DOHH2 (cell line): ENCODE data around the gene NANOS1.

ENCODE experiments used
- H3F3A ChIP-seq: fragments of 200-600 bp; sonication (generic), shearing (Covaris generic); 2 replicates; pipeline ENCODE4 v1.6.0; 2016; ENCODE audit warnings: antibody characterized with exemption, mild to moderate bottlenecking; ENCODE audit not compliant: control insufficient read depth, insufficient read depth
- H3K27ac ChIP-seq: fragments of 200-600 bp; sonication (generic); 2 replicates; pipeline ENCODE4 v1.5.1; 2014; ENCODE audit warnings: low read depth, mild to moderate bottlenecking, low read length, moderate library complexity
- H3K27me3 ChIP-seq: fragments of 200-600 bp; sonication (generic); 2 replicates; pipeline ENCODE4 v1.6.1; 2014; ENCODE audit warnings: mild to moderate bottlenecking, low read length, mixed read lengths; ENCODE audit not compliant: control insufficient read depth
- H3K36me3 ChIP-seq: fragments of 200-600 bp; sonication (generic); 2 replicates; pipeline ENCODE4 v1.6.1; 2014; ENCODE audit warnings: mild to moderate bottlenecking, low read length, moderate library complexity, mixed read lengths; ENCODE audit not compliant: control insufficient read depth
- H3K4me1 ChIP-seq: fragments of 200-600 bp; sonication (generic); 2 replicates; pipeline ENCODE4 v1.6.1; 2014; ENCODE audit warnings: mild to moderate bottlenecking, low read length, mixed read lengths; ENCODE audit not compliant: control insufficient read depth
- H3K4me2 ChIP-seq: fragments of 200-600 bp; sonication (generic); 2 replicates; pipeline ENCODE4 v1.6.0; 2014; ENCODE audit warnings: mild to moderate bottlenecking, low read length, moderate library complexity
- H3K4me3 ChIP-seq: fragments of 200-600 bp; sonication (generic); 2 replicates; pipeline ENCODE4 v1.5.1; 2014; ENCODE audit warnings: mild to moderate bottlenecking, low read length, mixed read lengths
- H3K79me2 ChIP-seq: fragments of 200-600 bp; sonication (generic); 2 replicates; pipeline ENCODE4 v1.6.1; 2014; ENCODE audit warnings: mild to moderate bottlenecking, low read length, mixed read lengths; ENCODE audit not compliant: control insufficient read depth
- H3K9me2 ChIP-seq: fragments of 200-600 bp; sonication (generic); replicated peaks from 2 replicates; pipeline ENCODE4 v1.6.1; 2014; ENCODE audit warnings: mild to moderate bottlenecking, low read length, mixed read lengths; ENCODE audit not compliant: control insufficient read depth
- H3K9me3 ChIP-seq: fragments of 200-600 bp; sonication (generic); 2 replicates; pipeline ENCODE4 v1.6.1; 2014; ENCODE audit warnings: antibody characterized with exemption, low read length, mixed read lengths; ENCODE audit not compliant: control insufficient read depth, insufficient read depth
- H4K20me1 ChIP-seq: fragments of 200-600 bp; sonication (generic); 2 replicates; pipeline ENCODE4 v1.6.0; 2014; ENCODE audit warnings: low read depth, mild to moderate bottlenecking, antibody characterized with exemption, low read length, moderate library complexity; ENCODE audit not compliant: control insufficient read depth, insufficient read depth
- CTCF ChIP-seq: fragments of 200-600 bp; sonication (generic); IDR thresholded peaks from one replicate; pipeline ENCODE4 v1.5.1; 2014; ENCODE audit warnings: antibody characterized with exemption, mild to moderate bottlenecking, low read depth, low read length; ENCODE audit not compliant: poor library complexity, severe bottlenecking
- EZH2phosphoT487 ChIP-seq: fragments of 200-600 bp; sonication (generic); IDR thresholded peaks from 2 replicates; pipeline ENCODE4 v1.6.1; 2017; ENCODE audit warnings: borderline replicate concordance, mild to moderate bottlenecking, antibody characterized with exemption, low read length, moderate library complexity, mixed read lengths

The NANOS1 gene

GRCh38 chr10:118981946-118982345 is 47.6 kb upstream of the NANOS1 start:
- Histone ChIP-seq H3K4me3 (no peak overlapping the region), H3K27ac (no peak overlapping the region), H3K79me2 (no peaks in the 10 kb centered on the region), H3K9me3 (no peaks in the 10 kb centered on the region), H3K9me2 (no peaks in the 10 kb centered on the region), H4K20me1 (no peaks in the 10 kb centered on the region), H3F3A (no peaks in the 10 kb centered on the region), H3K27me3 (no peaks in the 10 kb centered on the region), H3K4me1 (peaks cover 3% of the 10 kb centered on the region; the same call in 1 of the 2 replicates), H3K4me2 (no peak overlapping the region), H3K36me3 (no peaks in the 10 kb centered on the region)
- no peak for TF ChIP-seq CTCF
- TF ChIP-seq EZH2phosphoT487 = no peak

- H3F3A ChIP-seq = no peaks in the 10 kb centered on the region
- H3K27me3 ChIP-seq = no peaks in the 10 kb centered on the region
These were observed 47.1 kb upstream of the NANOS1 start for GRCh38 chr10:118982366-118982765.

DNA sequence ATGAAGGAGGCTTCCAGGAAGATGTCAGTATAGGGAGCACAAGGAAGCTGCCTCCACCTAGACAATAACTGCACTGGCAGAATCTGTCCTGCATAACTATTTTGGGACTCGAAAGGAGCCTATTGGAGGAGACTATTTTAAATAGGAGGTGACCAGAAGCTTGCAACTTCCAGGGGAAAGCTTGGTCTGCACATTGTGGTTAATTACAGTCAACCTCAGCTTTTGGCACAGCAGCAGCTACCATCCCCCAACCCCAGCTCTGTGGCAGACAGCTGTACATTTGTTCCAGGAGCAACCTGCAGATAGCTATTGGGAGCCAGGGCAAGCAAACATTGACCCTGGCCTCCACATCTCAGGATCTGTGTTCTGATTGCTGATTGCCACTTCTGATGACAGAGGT is 46.3 kb upstream of the NANOS1 start:
- no peaks in the 10 kb centered on the region for H3K9me3 ChIP-seq
- no peaks in the 10 kb centered on the region for H3F3A ChIP-seq
- no peak overlapping the region for H3K27ac ChIP-seq
- no peak overlapping the region for H3K4me3 ChIP-seq
- H3K79me2 ChIP-seq = no peaks in the 10 kb centered on the region
- TF ChIP-seq EZH2phosphoT487 (no peak), CTCF (no peak)
- peaks cover 5% of the 10 kb centered on the region; the same call in 1 of the 2 replicates for H3K4me1 ChIP-seq
- no peaks in the 10 kb centered on the region for H4K20me1 ChIP-seq
- H3K36me3 ChIP-seq = no peaks in the 10 kb centered on the region
- H3K27me3 ChIP-seq = no peaks in the 10 kb centered on the region
- H3K9me2 ChIP-seq = no peaks in the 10 kb centered on the region
- no peak overlapping the region for H3K4me2 ChIP-seq

More at GRCh38 chr10:118982366-118982765, 47.1 kb upstream of the NANOS1 start:
- Histone ChIP-seq H3K36me3 (no peaks in the 10 kb centered on the region), H3K4me2 (no peak overlapping the region), H3K4me1 (peaks cover 5% of the 10 kb centered on the region; the same call in 1 of the 2 replicates), H4K20me1 (no peaks in the 10 kb centered on the region), H3K4me3 (no peak overlapping the region), H3K9me3 (no peaks in the 10 kb centered on the region), H3K79me2 (no peaks in the 10 kb centered on the region), H3K9me2 (no peaks in the 10 kb centered on the region), H3K27ac (no peak overlapping the region)
- no peak for TF ChIP-seq CTCF
- TF ChIP-seq EZH2phosphoT487 = no peak

DNA sequence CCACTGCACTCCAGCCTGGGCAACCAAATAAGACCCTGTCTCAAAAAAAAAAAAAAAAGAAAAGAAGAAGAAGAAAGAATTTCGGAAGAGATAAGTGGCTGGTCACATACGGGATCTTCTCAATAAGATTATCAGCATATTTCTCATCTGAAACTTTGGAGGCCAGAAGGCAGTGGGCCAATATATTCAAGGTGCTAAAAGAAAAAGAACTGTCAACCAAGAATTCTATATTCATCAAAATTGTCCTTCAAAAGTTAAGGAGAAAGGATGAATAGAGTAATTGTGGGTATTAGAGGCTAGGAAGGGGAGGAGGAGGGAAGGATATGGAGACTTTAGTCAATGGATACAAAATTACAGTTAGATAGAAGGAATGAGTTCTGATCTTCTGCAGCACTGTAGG is 43.9 kb upstream of the NANOS1 start:
- Histone ChIP-seq H3K4me1 (peaks cover 5% of the 10 kb centered on the region; the same call in 1 of the 2 replicates), H3K27me3 (no peaks in the 10 kb centered on the region), H4K20me1 (no peaks in the 10 kb centered on the region), H3F3A (no peaks in the 10 kb centered on the region), H3K9me3 (no peaks in the 10 kb centered on the region), H3K36me3 (no peaks in the 10 kb centered on the region), H3K27ac (no peak overlapping the region), H3K79me2 (no peaks in the 10 kb centered on the region), H3K9me2 (no peaks in the 10 kb centered on the region), H3K4me3 (no peak overlapping the region), H3K4me2 (no peak overlapping the region)
- TF ChIP-seq EZH2phosphoT487 (no peak), CTCF (no peak)
